Gastrocnemius medialis (tissue), 4 donors: ENCODE data around the gene TULP3. TPM values are rescaled to one million over a fixed set of nuclear protein-coding genes. Genes with fewer than 3 reads are reported as not detected.
A peak's percentile ranks its signal among the peaks of the same experiment; 100 is the strongest.

Source experiments
- ATAC-seq, 2 donors: fragments of 150-250 bp; one replicate each; pipeline ENCODE4 v1.9.1; 2016
- DNase-seq, 2 donors: peaks; one replicate each; pipeline ENCODE4 v3.0.0-alpha.2; 2019
- H3K27ac ChIP-seq, 4 donors: fragments of 200-600 bp; sonication (generic); 1 replicate in 1 of 4; 2 replicates in 3 of 4; pipeline ENCODE4 v1.5.1; 2016 to 2018; ENCODE audit warnings: mild to moderate bottlenecking in 2 of 4, moderate library complexity in 1 of 4
- H3K27me3 ChIP-seq, 3 donors: fragments of 200-600 bp; sonication (generic) in 2 of 3; 1 replicate in 1 of 3; 2 replicates in 2 of 3; pipeline versions ENCODE4 v1.5.1 to v1.6.0; 2016 to 2019; ENCODE audit warnings: mild to moderate bottlenecking in 1 of 3, moderate library complexity in 1 of 3
- H3K36me3 ChIP-seq, 2 donors: fragments of 200-600 bp; sonication (generic) in 1 of 2; one replicate each; pipeline ENCODE4 v1.5.1; 2017 to 2018
- H3K4me1 ChIP-seq, 2 donors: fragments of 200-600 bp; sonication (generic) in 1 of 2; one replicate each; pipeline ENCODE4 v1.5.1; 2016 to 2017; ENCODE audit warnings: mild to moderate bottlenecking in 2 of 2
- H3K4me3 ChIP-seq, 4 donors: fragments of 200-600 bp; sonication (generic) in 3 of 4; 1 replicate in 1 of 4; 2 replicates in 3 of 4; pipeline ENCODE4 v1.5.1; 2016 to 2019; ENCODE audit warnings: mild to moderate bottlenecking in 2 of 4
- H3K9me3 ChIP-seq, 3 donors: fragments of 200-600 bp; sonication (generic) in 2 of 3; 1 replicate in 1 of 3; 2 replicates in 2 of 3; pipeline ENCODE4 v1.5.1; 2016 to 2019
- POLR2A ChIP-seq, 2 donors: fragments of 450-650 bp; IDR thresholded peaks; one replicate each; pipeline ENCODE4 v1.6.1; 2017; ENCODE audit warnings: antibody characterized with exemption in 2 of 2, mild to moderate bottlenecking in 2 of 2, moderate library complexity in 2 of 2
- in situ Hi-C, 4 donors: fragments of 200-750 bp; cut with MboI; loops; one replicate each; pipeline versions ENCODE4 v1.15.0 to v1.8.0; 2017; ENCODE audit warnings: low sequenced_read_pairs in 4 of 4
- intact Hi-C: fragments of 100-400 bp; cut with DNase I; formaldehyde crosslinking; loops from one replicate; pipeline ENCODE4 v1.15.1; 2023; ENCODE audit warnings: low total_unique reads
- total RNA-seq, 4 donors: library from RNA; depleted of rRNA; stranded (reverse); fragments of >200 nt; gene quantifications; one replicate each; pipeline versions ENCODE4 v1.1.0 to v1.2.3, GENCODE V29; 2016
- TF ChIP-seq, protein P1 (sequence below), 5 experiments: fragments of 450-650 bp in 3 of 5; fragments of 200-600 bp in 2 of 5; sonication (generic) in 2 of 5; IDR thresholded peaks in 4 of 5; conservative IDR thresholded peaks in 1 of 5; 1 replicate in 4 of 5; 2 replicates in 1 of 5; pipeline ENCODE4 v1.5.1; 2016 to 2019; ENCODE audit warnings: antibody characterized with exemption in 5 of 5, mild to moderate bottlenecking in 3 of 5, moderate library complexity in 3 of 5

TULP3 gene
- total RNA-seq, 4 donors from 2014 or later, result 2.8 to 15.8 (median 11.2) TPM

- ATAC-seq, result peak; percentile 5 to 9
- TF ChIP-seq, protein P1, sequence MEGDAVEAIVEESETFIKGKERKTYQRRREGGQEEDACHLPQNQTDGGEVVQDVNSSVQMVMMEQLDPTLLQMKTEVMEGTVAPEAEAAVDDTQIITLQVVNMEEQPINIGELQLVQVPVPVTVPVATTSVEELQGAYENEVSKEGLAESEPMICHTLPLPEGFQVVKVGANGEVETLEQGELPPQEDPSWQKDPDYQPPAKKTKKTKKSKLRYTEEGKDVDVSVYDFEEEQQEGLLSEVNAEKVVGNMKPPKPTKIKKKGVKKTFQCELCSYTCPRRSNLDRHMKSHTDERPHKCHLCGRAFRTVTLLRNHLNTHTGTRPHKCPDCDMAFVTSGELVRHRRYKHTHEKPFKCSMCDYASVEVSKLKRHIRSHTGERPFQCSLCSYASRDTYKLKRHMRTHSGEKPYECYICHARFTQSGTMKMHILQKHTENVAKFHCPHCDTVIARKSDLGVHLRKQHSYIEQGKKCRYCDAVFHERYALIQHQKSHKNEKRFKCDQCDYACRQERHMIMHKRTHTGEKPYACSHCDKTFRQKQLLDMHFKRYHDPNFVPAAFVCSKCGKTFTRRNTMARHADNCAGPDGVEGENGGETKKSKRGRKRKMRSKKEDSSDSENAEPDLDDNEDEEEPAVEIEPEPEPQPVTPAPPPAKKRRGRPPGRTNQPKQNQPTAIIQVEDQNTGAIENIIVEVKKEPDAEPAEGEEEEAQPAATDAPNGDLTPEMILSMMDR (IDR thresholded peaks at IDR 0.05 in 4 of 5, conservative IDR thresholded peaks at IDR 0.05 in 1 of 5), result no peak
- peak in 1 of 2 donors; percentile 20 for TF ChIP-seq POLR2A (IDR thresholded peaks at IDR 0.05)
Observed at GRCh38 chr12:2960390-2960956, 69.8 kb downstream of the TULP3 start.

DNA sequence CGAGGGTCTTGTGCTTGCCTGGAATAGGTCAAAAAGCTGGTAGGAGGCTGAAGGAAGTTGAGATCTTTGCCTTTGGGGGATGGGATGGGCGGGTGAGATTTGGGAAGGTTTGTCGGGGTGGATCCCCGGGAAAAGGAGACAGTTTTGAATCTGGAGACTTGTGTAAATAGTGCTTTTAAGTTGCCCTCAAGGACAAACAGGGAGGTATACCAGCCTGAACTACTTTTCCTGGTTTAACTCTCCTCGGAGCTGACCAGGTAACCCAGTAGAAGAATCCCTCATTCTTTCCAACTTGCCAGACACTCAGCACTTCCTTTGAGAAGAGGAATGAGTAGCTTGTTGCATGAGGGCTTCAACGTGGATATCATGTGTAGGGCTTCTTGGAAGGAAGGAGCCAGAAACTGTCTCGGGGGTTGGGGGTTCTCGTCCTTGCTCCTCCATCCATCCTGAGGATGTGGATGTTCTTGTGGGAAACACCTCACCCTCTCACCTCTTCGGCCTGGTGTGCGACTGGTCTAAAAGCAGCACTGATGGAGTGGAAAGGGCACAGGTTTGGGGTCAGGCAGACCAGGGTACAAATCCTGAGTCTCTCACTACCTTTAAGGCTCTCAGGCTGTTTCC is 70.4 kb downstream of the TULP3 start:
- intact Hi-C loops (loop anchor here (1.0 kb wide), 1 partner anchor 42 kb away; no protein-coding TSS in a partner anchor), in situ Hi-C loops (no loop called here)
- Histone ChIP-seq H3K27me3 (no peaks in the 10 kb centered on the region), H3K27ac (peak overlapping the region; percentile 87 to 98 (median 96)), H3K9me3 (no peaks in the 10 kb centered on the region), H3K4me3 (peak overlapping the region; percentile 61 to 87 (median 74)), H3K36me3 (peaks cover 0 to 5% of the 10 kb centered on the region in 2 donors), H3K4me1 (peaks cover 45 to 50% of the 10 kb centered on the region in 2 donors)
- DNase-seq (no peak), ATAC-seq (no peak)
- TF ChIP-seq, protein P1 (IDR thresholded peaks at IDR 0.05 in 4 of 5, conservative IDR thresholded peaks at IDR 0.05 in 1 of 5), result no peak
- TF ChIP-seq POLR2A (IDR thresholded peaks at IDR 0.05), result no peak

More at GRCh38 chr12:2960390-2960956, 69.8 kb downstream of the TULP3 start:
- Histone ChIP-seq H3K9me3 (no peaks in the 10 kb centered on the region), H3K27me3 (no peaks in the 10 kb centered on the region), H3K4me1 (peaks cover 45 to 50% of the 10 kb centered on the region in 2 donors), H3K36me3 (peaks cover 0 to 5% of the 10 kb centered on the region in 2 donors), H3K4me3 (peak overlapping the region; percentile 61 to 87 (median 74)), H3K27ac (peak overlapping the region; percentile 87 to 98 (median 96))
- intact Hi-C loops, result no loop called here
- DNase-seq, result peak in 1 of 2 donors; percentile 62
- in situ Hi-C loops, result no loop called here

GRCh38 chr12:2961705-2962104 is 71.0 kb downstream of the TULP3 start:
- Histone ChIP-seq H3K9me3 (no peaks in the 10 kb centered on the region), H3K27me3 (no peaks in the 10 kb centered on the region), H3K27ac (peak overlapping the region; percentile 87 to 98 (median 96)), H3K4me3 (peak overlapping the region in 3 of 4 donors; percentile 61 to 87 (median 69)), H3K4me1 (peaks cover 45 to 50% of the 10 kb centered on the region in 2 donors), H3K36me3 (peaks cover 0 to 5% of the 10 kb centered on the region in 2 donors)
- DNase-seq, result no peak
- no peak for TF ChIP-seq POLR2A (IDR thresholded peaks at IDR 0.05)
- TF ChIP-seq, protein P1 (IDR thresholded peaks at IDR 0.05 in 4 of 5, conservative IDR thresholded peaks at IDR 0.05 in 1 of 5), result no peak
- intact Hi-C loops (loop anchor here (1.0 to 2.0 kb wide), 2 partner anchors 42 to 73 kb away; no protein-coding TSS in a partner anchor), in situ Hi-C loops (no loop called here)
- no peak for ATAC-seq

DNA sequence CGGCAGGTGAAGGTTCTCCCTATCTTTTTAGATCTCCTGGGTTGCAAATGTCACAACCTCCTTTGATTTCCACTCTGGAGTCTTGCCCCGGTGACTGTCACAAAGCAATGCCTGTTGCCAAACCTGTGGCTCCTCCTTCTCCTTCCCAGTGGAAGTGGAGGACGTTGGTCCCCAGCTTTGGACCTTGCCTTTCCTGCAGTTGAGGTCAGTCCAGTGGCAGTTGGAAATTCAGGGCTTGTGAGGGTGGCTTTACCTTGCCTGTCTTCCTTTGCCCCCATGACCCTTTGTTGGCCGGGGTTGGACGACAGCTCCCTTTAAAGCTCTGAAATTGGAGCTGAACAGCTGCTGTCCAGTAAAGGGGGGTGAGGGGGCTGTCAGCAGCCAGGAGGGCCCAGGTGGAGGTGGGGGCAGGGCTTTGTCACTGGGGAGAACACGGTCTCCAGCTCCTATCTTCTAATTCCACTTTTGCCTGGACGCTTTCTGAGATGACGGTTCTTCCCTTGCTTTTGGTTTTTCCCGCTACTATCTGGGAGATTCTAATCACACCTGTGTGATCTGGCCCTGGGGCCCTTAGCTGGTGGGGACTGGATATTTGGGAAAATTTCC is 72.6 kb downstream of the TULP3 start:
- intact Hi-C loops, result loop anchor here (1.0 to 2.0 kb wide), 2 partner anchors 36 to 72 kb away; no protein-coding TSS in a partner anchor
- in situ Hi-C loops, result no loop called here
- no peaks in the 10 kb centered on the region for H3K36me3 ChIP-seq
- peak overlapping the region; percentile 24 to 58 (median 42) for H3K4me3 ChIP-seq
- peak; percentile 43 to 50 for TF ChIP-seq POLR2A (IDR thresholded peaks at IDR 0.05)
- TF ChIP-seq, protein P1 (IDR thresholded peaks at IDR 0.05 in 4 of 5, conservative IDR thresholded peaks at IDR 0.05 in 1 of 5), result no peak
- H3K4me1 ChIP-seq, result peaks cover 42 to 47% of the 10 kb centered on the region in 2 donors
- ATAC-seq (peak; percentile 44 to 60), DNase-seq (peak; percentile 66 to 94)
- no peaks in the 10 kb centered on the region for H3K27me3 ChIP-seq
- no peaks in the 10 kb centered on the region for H3K9me3 ChIP-seq
- H3K27ac ChIP-seq, result peak overlapping the region; percentile 87 to 98 (median 96)
